GM19463 (cell line): ENCODE data around the gene EEPD1.
"Not testable (repeated sequence)": the region's sequence is repeated elsewhere in the genome, so short reads cannot be mapped to it uniquely, and the experiment has no call there.

ENCODE experiments used
- ATAC-seq: cut with Tn5 transposase; IDR thresholded peaks from one replicate; pipeline ENCODE4 v1.9.1; 2021; ENCODE audit warnings: mild to moderate bottlenecking, moderate library complexity; ENCODE audit not compliant: unreplicated experiment

The EEPD1 gene

DNA sequence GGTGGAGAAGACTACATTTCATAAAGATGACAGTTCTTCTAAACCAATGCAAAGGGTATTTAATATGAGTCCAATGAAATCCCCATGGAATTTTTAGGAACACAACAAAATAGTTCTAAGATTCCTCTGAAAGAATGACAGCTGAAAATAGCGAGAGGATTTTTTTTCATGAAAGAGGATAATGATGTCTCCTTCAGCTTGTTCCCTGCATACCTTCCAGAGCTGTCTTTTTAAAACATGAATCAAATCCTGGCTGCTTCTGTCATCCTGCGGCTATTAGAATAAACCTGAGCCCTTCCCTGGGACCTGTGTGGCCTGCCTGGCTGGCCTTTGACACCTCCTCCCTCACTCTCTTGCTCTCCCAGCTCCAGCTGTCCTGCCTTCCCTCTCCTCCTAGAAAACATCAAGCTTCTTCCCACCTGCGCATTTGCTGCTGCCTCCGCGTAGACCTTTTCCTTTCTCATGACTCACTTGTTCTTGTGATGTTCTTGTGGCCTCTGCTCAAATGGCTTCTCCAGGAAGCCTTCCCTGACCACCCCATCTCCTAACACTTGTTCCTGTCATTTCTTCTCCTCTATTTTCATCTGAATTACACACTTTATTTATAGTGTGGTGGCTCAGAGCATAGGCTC, 57.4 kb downstream of the EEPD1 start:
- no peak for ATAC-seq

DNA sequence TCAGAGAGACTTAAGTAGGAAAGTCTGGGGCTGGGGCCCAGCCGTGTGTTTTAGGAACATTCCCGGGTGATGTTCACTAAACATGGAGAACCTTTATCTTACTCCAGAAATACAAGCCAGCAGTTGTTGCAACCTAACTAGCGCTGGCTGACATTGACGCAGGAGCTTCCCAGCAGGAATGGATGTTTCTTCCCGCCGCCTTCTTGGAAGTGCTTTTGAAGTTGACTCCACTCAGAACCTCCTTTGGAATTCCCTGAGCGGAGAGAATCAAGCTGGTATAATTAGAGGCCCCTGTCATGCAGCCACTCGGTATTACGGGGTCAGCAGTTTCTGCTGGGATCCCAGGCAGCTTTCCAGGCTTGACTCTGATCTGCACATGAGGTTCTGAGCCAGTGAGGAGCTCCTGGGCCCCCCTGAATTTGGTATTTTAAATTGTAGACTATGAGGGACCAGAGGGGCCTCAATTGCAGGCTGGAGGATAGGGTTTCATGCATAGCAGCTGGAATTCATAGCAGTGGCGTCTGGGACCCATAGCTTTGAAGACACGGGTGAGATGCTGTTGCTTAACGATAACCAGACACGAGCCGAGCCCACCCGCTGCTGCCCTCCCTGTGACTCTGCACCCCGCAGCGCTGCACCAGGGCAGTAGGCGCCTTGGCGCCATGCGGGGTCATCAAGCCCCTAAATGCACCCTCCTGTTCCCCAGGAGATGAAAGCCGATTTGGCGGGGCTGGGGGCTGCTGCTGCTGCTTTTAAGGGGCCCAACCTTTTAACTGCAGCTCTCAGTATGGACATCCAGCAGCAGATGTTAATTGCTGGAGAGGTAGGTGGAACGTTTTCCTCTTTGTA, 61.8 kb downstream of the EEPD1 start:
- no peak for ATAC-seq

DNA sequence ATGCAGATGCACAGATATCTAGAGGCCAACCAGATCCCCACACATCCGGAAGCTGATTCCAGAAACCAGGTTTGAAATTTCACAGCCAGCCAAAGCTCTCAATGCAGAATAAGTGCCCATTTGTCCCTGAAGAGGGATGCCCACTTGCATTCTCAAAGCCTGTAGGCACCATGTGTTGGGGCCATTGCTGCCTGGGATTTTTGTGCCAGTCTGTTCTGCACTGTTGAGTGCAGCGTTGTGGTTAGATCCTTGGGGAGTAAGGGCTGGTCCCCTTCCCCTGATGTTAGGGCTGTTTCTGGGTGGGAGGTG, 62.4 kb downstream of the EEPD1 start:
- ATAC-seq = no peak

DNA sequence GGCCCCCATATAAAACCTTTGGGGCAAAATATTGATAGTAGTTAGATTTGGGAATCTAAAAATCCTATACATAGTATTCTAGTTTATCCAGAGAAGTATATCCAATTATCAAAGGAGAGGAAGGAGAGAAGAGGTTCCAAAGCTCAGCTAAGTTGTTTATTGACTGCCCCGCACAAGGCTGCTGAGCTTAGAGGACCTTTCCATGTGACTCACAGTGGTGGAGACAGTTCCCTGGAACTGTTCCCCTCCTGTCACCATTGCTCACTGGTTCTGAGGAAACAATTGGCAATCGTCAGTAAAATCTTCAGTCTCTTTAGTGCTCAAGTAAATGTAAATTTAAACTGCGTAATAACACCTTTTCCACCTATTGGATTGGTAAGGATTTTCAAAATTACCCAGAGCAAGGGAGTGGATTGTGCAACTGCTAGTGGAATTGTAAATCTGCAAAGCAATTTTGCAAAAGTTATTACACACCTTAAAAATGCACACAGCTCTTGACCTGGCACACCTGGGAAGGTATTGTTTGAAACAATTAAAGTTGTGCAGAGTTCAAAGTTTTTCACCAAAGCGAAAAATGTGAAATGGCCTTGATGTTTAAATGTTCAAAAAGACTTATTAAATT, 63.1 kb downstream of the EEPD1 start:
- ATAC-seq = no peak

DNA sequence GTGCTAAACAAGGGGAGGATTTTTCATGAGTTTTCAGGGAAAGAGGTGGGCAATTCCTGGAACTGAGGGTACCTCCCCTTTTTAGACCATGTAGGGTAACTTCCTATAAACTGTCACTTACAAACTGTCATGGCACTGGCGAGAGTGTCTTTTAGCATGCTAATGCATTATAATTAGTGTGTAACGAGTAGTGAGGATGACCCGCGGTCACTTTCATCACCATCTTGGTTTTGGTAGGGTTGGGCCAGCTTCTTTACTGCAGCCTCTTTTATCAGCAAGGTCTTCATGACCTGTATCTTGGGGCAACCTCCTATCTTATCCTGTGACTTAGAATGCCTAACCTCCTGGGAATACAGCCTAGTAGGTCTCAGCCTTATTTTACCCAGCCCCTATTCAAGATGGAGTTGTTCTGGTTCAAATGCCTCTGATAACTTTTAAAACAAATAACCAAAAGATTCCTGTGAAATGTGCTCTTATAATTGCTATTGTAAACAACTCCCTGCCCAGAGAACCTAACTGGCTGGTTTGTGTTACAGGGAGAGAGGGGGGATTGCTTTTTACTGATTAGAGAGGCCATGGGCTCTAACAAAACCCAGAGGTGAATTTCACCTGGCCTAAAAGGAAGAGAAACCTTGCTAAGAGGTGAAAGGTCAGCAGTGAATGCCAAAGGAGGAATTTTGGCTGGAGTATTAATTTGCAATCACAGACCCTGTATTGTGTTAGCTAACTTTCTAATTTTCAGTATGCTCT, 64.3 kb downstream of the EEPD1 start:
- no peak for ATAC-seq

DNA sequence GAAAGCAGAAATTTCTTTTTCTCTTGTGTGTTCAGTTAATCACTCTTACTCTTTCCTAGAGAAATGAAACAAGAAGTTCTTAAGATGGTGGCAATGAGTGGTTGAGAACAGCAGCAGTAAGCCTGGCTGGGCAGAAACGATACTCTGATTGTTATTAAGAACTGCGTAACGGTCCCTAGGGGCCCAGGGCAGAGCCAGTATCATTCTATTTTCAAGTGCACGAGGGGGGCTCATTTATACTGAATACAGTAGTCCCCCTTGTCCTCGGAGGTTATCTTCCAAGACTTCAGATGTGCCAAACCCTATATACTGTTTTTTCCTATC, 64.9 kb downstream of the EEPD1 start:
- ATAC-seq = no peak

DNA sequence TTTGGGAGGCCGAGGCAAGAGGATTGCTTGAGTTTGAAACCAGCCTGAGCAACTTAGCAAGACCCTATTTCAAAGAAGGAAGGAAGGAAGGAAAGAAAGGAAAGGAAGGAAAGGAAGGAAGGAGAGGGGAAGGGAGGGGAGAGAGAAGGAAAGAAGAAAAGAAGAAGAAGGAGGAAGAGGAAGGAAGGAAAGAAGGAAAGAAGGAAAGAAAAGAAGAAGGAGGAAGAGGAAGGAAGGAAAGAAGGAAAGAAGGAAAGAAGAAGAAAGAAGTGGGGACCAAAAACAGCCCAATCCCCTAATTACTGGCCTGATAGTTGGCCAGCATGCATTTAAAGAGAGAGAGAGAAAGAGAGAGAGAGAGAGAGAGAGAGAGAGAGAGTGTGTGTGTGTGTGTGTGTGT, 66.4 kb downstream of the EEPD1 start:
- no peak for ATAC-seq

DNA sequence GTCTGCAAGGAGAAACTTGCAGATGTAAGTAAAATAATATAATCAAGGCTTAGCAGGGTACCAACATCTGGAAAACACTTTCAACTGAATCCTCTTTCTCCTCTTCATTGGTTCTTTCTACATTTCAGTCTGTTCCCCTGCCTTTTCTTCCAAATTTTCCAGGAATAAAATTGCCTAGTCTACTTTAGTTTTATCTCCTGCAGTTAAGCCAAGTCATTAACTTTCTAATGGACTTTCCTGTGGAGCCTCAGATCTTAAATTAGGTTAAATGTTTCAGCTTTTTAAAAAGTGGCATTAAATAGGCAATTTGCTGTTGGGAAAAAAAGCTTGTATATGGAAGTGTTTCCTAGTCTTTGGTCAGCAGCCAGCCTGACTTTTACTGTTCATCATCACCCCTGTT, 70.8 kb downstream of the EEPD1 start:
- no peak for ATAC-seq

DNA sequence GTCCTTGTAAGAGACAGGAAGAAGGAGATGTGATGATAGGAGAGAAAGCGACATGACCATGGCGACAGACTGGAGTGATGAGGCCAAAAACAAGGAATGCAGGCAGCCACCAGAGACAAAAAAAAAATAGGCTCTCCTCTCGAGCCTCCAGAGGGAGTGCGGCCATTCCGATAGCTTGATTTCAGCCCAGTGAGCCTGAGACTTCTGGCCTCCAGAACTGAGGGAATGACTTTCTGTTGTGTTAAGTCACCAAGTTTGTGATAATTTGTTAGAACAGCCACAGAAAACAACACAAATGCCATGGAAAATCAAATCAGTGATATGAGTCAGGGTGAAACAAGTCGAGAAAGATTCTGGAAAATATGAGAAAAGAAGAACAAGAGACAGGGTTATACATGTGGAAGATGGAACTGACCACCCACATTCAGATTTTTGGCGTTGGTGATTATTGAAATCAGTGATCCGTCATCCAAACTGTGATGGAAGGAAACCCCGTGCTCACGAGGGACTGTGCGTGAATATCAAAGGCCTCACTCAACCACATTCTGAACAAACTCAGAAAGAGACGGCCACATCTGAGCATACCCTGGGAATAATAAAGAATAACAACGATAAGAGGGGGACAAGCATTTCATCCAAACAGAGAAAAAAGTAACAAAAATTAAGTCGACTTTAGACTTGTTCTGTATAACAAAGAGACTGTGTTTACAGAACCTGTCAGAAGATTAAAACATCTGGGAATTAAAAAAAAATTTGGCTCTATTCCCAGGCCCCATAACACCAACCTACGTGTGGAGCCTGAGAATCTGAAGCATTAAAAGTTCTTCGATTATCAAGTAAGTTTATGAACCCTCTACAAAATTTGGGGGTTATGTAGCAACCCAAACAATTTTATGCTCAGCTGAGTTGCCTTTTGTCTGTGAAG, 72.1 kb downstream of the EEPD1 start:
- ATAC-seq = no peak

DNA sequence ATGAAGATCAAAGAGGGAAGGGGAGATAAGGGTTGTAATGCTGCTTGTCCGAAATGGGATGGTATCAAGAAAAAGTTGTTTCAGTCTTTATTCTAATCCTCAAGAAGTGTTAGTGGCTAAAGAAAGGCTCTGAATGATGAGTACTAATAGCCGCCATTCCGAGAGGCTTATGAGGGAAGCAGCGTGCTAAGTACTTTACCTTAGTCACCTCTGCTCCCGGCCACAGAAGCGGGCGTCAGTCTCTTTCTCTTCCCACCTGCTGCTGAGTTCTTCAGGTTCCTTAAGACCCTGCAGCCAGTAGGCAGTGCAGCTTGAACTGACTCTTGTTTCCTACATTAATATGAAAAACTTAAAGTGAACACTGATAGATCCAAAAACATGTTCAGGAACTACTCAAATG, 73.1 kb downstream of the EEPD1 start:
- ATAC-seq = no peak

DNA sequence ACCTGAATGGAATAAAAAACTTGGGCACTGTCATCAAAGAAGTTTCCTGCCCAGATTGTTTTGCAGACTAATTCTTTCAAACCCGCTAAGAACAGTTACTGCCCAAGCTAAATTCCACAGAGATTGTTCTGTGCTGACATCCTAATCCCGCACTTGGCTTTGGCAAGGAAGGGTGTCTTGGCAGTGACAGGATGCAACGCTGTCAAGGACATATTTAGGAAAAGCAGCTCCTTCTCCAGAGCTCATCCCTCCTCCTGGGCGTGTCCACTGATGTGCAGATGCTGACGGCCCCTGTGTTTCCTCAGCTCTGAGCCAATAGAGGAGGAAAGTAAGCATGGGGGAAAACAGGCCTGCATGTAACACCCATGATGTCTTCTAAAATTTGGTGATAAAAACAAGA, 74.2 kb downstream of the EEPD1 start:
- no peak for ATAC-seq

DNA sequence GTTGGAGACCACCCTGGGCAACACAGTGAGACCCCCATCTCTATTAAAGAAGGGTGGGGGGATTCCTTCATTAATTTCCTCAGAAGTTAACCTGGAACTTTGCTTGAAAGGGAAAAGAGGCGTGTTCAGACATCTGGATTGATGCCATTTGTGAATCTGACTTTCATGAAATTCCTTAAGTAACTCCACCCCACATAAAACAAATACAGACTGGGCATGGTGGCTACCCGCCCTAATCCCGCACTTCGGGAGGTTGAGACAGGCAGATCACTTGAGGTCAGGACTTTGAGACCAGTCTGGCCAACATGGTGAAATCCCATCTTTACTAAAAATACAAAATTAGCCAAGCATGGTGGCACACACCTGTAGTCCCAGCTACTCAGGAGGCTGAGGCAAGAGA, 75.0 kb downstream of the EEPD1 start:
- ATAC-seq = no peak

DNA sequence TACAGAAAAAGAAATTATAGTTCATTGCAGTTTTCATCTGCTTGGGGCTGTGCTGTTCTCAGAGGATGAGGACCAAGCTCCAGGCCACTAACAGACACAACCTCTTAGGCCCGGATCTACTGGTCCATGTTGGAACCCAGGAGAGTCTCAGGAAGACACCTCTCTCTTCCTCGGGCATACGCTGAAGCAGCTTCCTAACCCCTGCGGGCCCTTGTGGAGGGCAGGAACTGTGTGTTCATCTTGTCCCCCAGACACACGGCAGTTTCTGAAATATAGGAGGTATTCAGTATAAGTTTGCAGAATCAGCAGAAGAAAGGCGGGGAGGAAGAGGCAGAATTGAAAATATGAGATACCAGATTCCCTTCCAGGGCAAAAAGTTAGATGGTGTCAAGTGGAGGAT, 78.4 kb downstream of the EEPD1 start:
- no peak for ATAC-seq

DNA sequence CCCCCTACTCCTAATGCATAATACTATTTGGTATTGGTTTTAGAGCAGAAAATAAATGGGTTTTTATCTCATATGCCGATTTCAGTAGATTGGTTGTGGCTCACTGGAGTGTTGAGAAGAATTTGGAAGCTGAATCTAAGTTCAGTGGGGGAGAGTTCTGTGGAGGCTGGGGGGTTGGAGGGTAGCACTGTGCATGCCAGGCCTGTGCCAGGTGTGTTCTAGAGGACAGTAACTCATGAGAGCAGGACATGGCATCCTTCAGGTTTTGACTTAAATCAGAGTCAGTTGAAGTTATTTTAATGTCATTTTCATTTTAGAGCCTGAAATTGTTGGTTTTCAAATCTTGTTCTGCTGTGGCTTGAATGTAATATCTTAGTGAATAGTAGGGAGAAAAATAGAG, 79.5 kb downstream of the EEPD1 start:
- ATAC-seq = no peak

DNA sequence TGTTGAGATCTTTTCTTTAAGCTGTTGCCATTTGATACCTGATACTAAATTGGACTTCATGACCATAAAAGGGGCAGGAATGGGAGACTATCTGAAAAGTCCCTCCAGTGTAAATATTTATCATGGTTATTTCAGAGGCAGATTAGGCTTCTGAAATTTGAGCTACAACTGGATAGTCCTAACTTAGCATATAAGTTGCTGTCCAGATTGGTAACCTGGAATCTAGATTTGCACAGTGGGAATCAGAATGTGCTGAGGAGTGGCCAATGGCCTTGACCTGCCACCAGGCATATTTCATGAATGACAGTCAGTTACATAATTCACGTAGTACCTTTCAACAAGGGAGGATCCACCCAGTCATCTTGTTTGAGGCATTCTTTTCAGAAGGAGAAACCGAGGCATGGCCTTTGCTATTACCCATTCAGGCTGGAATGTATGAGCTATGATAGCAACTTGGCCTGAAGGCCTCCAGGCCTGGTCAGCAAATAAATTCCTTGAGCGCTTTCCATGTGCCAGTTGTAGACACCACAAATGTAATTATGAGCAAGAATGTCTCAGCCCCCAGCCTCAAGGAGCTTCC, 80.0 kb downstream of the EEPD1 start:
- ATAC-seq = no peak

DNA sequence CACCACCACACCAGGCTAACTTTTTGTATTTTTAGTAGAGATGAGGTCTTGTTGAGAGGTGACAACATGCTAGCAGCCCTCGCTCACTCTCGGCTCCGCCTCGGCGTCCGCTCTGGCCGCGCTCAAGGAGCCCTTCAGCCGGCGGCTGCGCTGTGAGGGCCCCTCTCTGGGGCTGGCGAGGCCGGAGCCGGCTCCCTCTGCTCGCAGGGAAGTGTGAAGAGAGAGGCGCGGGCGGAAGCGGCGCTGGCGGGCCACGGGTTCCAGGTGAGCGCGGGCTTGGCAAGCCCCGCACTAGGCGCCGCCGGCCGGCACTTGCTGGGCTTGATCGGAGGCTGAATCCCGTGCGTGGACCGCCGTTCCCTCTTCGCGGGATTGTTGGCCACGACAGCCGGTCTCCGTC, 83.0 kb downstream of the EEPD1 start:
- ATAC-seq = no peak

DNA sequence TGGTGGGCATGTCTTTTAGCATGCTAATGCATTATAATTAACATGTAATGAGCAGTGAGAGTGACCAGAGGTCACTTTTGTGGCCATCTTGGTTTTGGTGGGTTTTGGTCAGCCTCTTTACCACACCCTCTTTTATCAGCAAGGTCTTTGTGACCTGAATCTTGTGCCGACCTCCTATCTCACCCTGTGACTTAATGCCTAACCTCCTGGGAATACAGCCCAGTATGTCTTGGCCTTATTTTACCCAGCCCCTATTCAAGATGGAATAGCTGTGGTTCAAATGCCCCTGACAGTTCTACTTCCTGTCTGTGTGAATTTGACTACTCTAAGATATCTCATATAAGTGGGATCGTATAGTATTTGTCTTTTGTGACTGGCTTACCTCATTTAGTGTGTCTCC, 85.1 kb downstream of the EEPD1 start:
- no peak for ATAC-seq

DNA sequence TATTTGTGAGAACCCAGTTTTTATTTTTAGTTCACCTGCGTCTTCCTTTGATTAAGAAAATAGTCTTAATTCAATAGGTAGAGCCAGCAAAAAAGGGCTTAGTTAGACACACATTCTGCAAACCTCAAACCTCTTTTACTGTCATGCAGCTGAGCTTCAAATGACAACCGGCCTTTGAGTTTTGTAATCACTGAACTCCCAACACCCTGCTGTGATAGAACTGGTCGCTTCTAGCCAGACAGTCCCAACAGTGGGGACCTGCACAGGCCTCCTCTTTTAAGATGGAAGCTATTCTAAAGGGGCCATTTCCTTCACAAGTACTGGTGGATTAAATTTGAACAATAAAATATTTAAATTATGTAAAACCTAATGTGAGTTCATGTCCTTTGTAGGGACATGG, 90.3 kb downstream of the EEPD1 start:
- ATAC-seq = not testable (repeated sequence)

DNA sequence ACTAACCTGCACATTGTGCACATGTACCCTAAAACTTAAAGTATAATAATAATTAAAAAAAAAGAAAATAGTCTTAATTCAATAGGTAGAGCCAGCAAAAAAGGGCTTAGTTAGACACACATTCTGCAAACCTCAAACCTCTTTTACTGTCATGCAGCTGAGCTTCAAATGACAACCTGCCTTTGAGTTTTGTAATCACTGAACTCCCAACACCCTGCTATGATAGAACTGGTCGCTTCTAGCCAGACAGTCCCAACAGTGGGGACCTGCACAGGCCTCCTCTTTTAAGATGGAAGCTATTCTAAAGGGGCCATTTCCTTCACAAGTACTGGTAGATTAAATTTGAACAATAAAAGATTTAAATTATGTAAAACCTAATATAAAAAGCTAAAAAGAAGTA, 90.9 kb downstream of the EEPD1 start:
- not testable (repeated sequence) for ATAC-seq

DNA sequence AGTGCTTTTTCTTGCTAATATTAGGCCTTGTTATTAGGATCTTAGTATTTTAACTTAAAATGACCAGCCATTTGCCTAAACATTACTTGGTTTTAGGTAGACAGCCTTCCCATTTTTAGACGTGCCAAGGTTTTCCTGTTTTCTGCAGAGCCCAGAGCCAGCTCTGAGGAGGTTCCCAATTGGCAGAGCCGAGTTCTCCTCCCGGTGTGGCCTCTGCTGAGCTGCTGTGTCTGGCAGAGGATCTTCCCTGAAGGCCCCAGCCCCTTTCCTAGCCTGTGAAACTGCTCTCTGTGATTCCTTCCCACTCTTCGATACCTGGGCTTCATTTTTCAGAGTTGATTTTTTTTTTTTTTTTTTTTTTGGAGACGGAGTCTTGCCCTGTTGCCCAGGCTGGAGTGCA, 91.4 kb downstream of the EEPD1 start:
- no peak for ATAC-seq
